NCI-H187 treated with DMSO at 0.1 percent for 48 hours (cell line): ENCODE results near the gene LTBP1.
"Not testable (repeated sequence)": the region's sequence is repeated elsewhere in the genome, so short reads cannot be mapped to it uniquely, and the experiment has no call there.

Source experiments
- DNase-seq: peaks from one replicate; lab custom pipeline; 2025; lab: John Stamatoyannopoulos, UW

The LTBP1 gene

GRCh38 chr2:33380719-33381118 is 434.0 kb downstream of the LTBP1 start:
- DNase-seq: no peak

GRCh38 chr2:33381301-33381858 is 434.6 kb downstream of the LTBP1 start:
- no peak for DNase-seq

DNA sequence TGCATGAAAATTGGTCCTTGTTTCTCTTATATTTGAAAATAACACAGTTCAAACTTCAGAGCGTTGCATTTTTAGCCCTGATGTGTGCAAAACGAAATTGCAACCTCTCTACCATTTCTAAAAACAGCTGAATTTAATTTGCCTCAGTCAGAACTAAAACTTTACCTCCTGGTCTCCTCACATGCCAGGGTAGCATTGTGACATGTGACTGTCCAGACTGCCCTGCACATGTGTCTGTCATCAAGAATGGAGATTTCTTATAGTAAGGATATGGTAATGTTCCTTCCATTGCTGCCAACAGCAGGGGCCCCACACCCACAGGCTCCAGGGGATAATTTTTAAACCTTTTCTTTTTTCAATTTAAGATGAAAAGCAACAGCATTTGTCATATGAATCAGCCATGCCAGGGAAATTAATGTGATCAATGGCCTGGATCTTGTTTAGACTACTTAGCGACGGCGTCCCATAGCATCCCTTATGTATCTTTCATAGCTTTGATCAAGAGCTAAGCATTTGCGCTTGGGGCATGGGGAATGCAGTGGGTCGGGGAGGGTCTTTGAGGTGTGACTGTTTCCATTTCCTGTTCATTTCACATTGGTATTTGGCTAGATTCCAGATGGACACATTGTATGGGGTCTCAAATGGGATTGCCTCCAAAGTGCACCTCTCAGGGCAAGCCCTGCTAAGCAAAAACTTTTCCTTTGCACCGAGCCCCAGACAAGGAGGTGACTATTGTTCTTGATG is 437.3 kb downstream of the LTBP1 start:
- DNase-seq: no peak

DNA sequence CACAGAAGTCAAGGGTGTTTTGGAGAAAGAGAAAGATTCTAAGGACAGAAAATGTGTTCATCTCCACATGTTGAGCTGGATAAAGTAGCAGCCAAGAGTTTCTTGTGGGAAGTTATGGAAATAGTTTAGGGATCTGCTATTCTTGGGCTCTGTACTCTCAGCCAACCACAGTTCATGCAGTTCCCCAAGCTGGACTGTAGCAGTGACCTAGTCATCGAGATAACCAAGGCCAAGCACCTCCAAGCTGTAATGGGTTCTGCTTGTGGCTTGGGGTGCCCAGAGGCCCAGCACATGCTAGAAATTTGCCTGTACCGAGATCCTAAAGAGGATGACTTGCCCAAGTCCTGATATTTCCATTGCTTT is 437.8 kb downstream of the LTBP1 start:
- DNase-seq: no peak

DNA sequence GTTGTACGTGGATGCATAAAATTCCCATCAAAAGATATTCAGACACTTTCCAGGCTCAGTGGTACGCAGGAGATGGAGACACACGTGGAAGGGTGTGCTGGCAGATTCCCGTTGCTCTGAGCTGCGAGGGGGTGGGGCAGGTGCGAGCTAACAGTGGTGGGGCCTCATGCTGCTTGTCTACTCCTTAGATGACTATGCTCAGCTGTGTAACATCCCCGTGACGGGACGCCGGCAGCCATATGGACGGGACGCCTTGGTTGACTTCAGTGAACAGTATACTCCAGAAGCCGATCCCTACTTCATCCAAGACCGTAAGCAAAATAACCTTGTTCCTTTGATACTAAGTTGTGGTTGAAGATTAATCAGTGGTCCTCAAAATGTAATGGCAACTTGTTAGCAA is 442.2 kb downstream of the LTBP1 start:
- no peak for DNase-seq

DNA sequence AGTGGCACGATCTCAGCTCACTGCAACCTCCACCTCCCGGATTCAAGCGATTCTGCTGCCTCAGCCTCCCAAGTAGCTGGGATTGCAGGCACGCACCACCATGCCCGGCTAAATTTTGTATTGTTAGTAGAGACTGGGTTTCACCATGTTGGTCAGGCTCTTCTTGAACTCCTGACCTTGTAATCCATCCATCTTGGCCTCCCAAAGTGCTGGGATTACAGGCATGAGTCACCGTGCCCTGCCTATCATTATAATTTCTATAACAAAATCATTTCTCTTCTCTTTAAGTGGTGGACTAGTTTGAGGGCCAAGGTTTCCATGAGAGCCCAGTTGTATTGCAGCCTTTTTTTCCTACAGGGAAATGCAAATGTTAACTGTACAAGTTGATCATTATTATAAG is 442.9 kb downstream of the LTBP1 start:
- DNase-seq: not testable (repeated sequence)

DNA sequence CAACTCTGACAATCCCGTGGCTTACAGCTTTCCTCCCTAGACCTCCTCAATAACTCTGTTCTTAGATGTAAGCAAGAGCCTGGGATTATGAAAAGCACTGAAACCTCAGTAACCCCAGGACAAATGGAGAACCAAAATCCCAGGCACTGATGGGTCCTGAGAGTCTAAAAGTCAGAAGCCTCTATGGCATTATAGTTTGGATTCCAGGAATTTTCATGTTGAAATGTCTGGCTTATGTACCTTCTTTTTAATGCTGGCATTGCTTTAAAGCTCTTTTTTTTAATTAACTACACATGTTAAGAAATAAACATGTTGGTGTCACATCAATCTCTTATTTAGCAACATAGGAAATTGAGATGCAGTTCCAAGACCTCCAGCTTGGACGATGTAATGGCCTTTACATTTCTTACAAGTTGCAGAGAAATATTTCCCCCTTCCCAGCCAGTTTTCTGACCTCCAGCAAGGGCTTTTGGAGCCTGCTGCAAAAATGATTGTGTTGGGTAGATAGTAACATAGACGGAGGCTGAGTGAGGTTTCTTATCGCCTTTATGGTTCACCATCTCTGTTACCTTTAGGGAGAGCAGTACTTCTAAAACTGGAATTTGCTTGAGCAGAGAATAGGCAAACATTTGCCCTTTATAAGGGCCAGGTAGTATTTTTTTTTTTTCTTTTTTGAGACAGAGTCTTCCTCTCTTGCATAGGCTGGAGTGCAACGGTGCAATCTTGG is 444.9 kb downstream of the LTBP1 start:
- no peak for DNase-seq

GRCh38 chr2:33392366-33392765 is 445.6 kb downstream of the LTBP1 start:
- no peak for DNase-seq

- DNase-seq: no peak
Measured at GRCh38 chr2:33395034-33395433, 448.3 kb downstream of the LTBP1 start.

- DNase-seq: no peak
Measured at GRCh38 chr2:33395655-33396249, 449.0 kb downstream of the LTBP1 start.

DNA sequence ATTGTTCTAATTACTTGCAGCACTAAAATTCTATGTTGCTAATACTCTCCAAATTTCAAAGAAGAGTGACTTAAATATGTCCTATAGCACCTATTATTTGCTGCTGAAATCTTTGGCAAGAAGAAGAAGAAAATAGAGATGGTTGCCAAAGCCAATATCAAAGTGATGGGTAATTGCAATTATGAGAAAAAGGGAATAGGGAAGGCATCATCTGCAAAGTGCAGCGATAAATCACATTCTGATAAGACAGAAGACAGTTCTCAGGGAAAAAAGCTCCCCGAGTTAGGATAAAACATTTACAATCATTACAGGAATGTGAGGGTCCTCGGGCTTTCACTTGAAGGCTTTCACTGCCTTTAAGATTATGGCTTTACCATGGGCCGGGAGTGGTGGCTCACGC is 457.6 kb downstream of the LTBP1 start:
- no peak for DNase-seq

- no peak for DNase-seq
Measured at GRCh38 chr2:33406622-33407021, 459.9 kb downstream of the LTBP1 start.

- DNase-seq: no peak
Measured at GRCh38 chr2:33408109-33408508, 461.4 kb downstream of the LTBP1 start.

DNA sequence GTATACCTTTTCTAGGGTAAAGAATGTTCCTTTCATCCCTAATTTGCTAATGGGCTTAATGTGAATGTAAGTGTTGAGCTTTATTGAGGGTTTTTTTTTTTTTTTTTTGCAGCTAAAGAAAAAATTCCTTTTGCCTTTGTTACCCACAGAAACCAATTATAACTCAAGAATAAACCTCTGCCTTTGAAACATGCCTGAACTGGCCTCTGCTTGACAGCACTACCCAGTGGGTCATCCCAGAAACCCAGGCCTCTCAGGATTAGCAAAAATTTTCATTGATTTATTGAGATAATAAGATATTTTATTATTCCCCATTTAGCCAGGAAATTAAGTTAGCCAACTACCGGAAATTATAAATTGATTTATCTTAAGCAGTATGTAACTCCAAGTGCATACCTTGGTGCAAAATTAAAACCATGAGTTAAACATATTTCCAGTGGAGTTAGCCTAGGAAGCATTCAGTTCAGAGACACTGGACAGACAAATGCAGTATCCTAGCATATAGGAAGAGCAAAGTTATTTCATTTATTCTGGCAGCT is 462.7 kb downstream of the LTBP1 start:
- no peak for DNase-seq

GRCh38 chr2:33411765-33412164 is 465.0 kb downstream of the LTBP1 start:
- DNase-seq: no peak

DNA sequence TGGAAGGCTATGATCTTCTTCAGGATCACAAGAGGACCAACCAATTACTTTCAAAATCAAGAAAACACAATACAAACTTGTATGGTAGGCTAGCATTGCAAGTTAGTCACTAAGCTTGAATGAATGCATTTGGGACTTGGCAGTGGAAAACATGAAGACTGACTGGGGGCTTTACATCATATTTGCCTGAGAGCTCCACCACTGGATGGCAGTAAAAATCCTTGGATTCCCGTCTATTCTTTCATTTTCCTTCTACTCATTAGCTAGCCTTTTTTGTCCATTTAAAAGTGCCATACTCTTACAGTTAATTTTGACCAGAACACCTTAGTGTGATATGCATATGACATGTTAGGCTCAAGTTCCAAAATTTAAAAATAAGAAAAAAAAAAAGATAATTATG is 466.2 kb downstream of the LTBP1 start:
- DNase-seq: no peak

DNA sequence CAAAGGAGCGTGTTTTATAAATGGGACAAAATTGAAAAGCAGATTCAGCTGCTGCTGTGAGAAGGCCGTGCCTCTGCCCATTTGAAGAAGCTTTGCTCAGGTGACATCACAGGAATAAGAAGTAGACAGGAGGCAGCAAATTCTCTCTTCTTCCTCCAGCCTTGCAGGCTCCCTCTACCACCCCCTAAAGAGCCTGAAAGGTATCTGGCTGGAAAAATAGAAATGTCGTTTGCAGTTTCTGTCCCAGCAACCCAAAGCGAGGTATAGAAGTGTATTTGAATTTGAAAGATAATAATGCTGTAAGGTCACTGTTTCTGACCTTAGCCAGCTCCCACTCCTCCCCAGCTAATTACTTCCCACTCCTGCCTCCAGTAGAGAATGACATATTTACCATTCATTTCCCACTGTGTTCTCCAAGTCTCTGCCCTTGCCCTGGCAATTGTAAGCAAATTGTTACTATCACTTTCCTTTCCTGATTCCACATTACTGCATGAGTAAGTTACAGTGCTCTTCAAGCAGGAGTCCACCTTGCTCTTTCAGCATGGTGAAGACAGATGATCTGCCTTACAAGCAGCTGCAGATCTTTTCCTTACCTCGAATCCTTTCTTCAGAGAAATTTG is 472.9 kb downstream of the LTBP1 start:
- no peak for DNase-seq

DNA sequence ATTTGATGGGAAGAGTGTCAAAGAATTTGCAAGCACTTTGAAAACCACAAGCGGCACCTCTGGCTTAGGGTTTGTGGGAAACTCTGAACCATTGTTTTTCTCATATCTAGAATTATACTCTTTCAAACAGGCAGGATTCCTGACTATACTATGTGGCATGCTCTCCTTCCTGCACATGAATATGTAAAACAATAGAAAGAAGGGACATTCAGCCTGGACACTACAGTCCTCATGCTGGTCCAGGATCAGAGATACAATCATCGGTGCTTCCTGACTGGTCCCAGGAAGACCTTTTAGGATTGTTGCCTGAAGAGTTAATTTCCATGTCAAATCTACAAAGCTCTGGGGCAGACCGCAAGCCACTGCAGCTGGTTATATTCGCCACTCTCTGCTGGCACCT is 474.0 kb downstream of the LTBP1 start:
- DNase-seq: no peak

GRCh38 chr2:33421820-33422219 is 475.1 kb downstream of the LTBP1 start:
- DNase-seq: no peak

- no peak for DNase-seq
Measured at GRCh38 chr2:33425161-33425560, 478.4 kb downstream of the LTBP1 start.

DNA sequence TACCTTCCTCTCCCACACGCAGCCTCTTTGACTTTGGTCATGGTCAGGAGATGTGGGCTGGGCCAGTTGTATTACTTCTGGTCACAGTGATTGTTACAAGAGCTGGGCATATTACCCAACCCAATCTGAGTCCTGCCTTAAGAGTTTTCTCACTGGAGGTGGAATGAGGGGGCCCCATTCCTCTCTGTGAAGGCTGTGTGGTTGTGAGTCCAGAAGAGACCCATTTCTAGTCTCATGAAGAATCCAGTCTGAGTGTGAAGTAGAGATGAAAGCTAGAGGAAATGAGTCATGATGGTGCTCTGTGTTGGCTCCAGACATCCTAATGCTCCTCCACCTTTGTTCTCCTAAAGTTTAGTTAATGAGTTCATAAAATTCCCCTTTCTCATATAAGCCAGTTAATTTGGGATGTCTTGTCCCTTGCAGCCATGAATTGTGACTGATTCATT is 478.9 kb downstream of the LTBP1 start:
- no peak for DNase-seq

DNA sequence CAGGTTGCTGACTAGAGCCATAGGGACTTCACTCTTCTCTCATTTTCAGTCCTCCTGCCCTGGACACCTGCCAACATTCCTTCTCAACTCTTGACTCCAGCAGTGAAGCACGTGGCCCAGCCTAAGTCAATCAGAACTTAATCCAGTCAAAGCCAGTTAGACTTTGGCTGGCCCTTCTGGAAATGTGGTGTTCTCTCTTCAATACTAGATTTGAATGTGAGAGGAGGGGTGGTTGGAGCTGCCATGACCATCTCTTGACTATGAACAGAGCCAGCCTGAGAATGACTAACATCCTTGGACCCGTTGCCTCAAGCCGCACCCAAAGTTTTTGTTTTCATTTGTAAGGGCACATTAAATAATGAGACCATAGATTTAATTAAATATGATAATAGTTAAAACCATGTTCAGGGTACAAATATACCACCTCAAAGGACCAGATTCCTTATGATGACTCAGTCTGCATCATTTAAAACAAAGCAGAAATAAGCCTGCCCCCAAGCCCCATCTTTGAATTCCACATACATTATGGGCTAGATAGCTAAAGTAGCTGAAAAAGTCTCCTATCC is 480.0 kb downstream of the LTBP1 start:
- peak; percentile 11 for DNase-seq
